Mesodermal cell (in vitro differentiated cells): ENCODE data around the gene RTN4RL1.
A peak's percentile ranks its signal among the peaks of the same experiment; 100 is the strongest.

ENCODE experiments used
- H3K27ac ChIP-seq: 2 replicates; pipeline ENCODE4 v1.7.0; 2013; ENCODE audit warnings: mild to moderate bottlenecking, low read depth, low read length, moderate library complexity; ENCODE audit not compliant: severe bottlenecking
- H3K36me3 ChIP-seq: 2 replicates; pipeline ENCODE4 v1.7.1; 2013; ENCODE audit warnings: mild to moderate bottlenecking, low read length, moderate library complexity; ENCODE audit not compliant: control insufficient read depth, insufficient read depth
- H3K4me1 ChIP-seq: one replicate; pipeline ENCODE4 v1.7.1; 2013; ENCODE audit warnings: mild to moderate bottlenecking, low read length; ENCODE audit not compliant: insufficient read depth, control insufficient read depth, poor library complexity, severe bottlenecking
- H3K4me3 ChIP-seq: 2 replicates; pipeline ENCODE4 v1.7.0; 2013; ENCODE audit warnings: low read length, control low read depth, mild to moderate bottlenecking; ENCODE audit not compliant: insufficient read depth, poor library complexity, severe bottlenecking; ENCODE audit errors: extremely low read depth
- H3K9me3 ChIP-seq: 2 replicates; pipeline ENCODE4 v1.7.1; 2013; ENCODE audit warnings: mild to moderate bottlenecking, low read length, moderate library complexity; ENCODE audit not compliant: control insufficient read depth
- WGBS, 2 experiments: methylation state at CpG; one replicate each; pipeline ENCODE4 v1.1.5; 2013; ENCODE audit warnings: missing lambda C conversion rate in 2 of 2; ENCODE audit not compliant: insufficient coverage in 2 of 2; 5-methylcytosine and 5-hydroxymethylcytosine counted together

The RTN4RL1 gene

GRCh38 chr17:1970843-1971384 is 54.2 kb downstream of the RTN4RL1 start:
- H3K4me3 ChIP-seq = no peak overlapping the region
- H3K9me3 ChIP-seq = no peaks in the 10 kb centered on the region
- H3K27ac ChIP-seq = no peak overlapping the region
- H3K4me1 ChIP-seq = peaks cover 3% of the 10 kb centered on the region
- 93 to 97% methylated on average over 8 to 9 of the region's 12 CpGs for WGBS, 2 experiments
- H3K36me3 ChIP-seq = no peaks in the 10 kb centered on the region

DNA sequence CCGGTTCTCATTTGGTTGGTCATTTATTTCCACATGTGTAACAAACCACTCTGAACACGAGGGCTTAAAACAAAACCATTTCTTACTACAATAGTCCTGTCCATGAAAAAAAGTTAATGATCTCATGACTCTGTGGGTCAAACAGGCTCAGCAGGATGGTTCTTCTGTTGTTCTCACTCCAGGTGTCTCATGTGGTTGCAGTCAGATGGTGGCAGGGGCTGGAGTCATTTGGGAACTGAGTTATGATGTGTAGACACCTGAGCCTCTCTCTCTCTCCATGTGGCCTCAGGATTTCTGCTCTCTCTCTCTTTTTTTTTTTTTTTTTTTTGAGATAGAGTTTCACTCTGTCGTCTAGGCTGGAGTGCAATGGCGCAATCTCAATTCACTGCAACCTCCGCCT is 55.4 kb downstream of the RTN4RL1 start:
- H3K36me3 ChIP-seq = no peaks in the 10 kb centered on the region

GRCh38 chr17:1967213-1967612 is 57.9 kb downstream of the RTN4RL1 start:
- Histone ChIP-seq H3K27ac (no peak overlapping the region), H3K4me1 (peaks cover 9% of the 10 kb centered on the region), H3K9me3 (no peaks in the 10 kb centered on the region), H3K36me3 (no peaks in the 10 kb centered on the region), H3K4me3 (no peak overlapping the region)
- WGBS, 2 experiments = 43 to 51% methylated on average over 10 to 11 of the region's 11 CpGs

More for the DNA sequence above, 55.4 kb downstream of the RTN4RL1 start:
- Histone ChIP-seq H3K27ac (no peak overlapping the region), H3K9me3 (no peaks in the 10 kb centered on the region), H3K4me3 (no peak overlapping the region), H3K4me1 (peaks cover 9% of the 10 kb centered on the region)
- 72 to 79% methylated on average over 3 to 4 of the region's 5 CpGs for WGBS, 2 experiments

GRCh38 chr17:1966274-1967086 is 58.7 kb downstream of the RTN4RL1 start:
- H3K27ac ChIP-seq = no peak overlapping the region
- peaks cover 9% of the 10 kb centered on the region for H3K4me1 ChIP-seq
- H3K36me3 ChIP-seq = no peaks in the 10 kb centered on the region
- WGBS, 2 experiments = 77 to 83% methylated on average over 8 to 9 of the region's 12 CpGs
- no peaks in the 10 kb centered on the region for H3K9me3 ChIP-seq
- no peak overlapping the region for H3K4me3 ChIP-seq

DNA sequence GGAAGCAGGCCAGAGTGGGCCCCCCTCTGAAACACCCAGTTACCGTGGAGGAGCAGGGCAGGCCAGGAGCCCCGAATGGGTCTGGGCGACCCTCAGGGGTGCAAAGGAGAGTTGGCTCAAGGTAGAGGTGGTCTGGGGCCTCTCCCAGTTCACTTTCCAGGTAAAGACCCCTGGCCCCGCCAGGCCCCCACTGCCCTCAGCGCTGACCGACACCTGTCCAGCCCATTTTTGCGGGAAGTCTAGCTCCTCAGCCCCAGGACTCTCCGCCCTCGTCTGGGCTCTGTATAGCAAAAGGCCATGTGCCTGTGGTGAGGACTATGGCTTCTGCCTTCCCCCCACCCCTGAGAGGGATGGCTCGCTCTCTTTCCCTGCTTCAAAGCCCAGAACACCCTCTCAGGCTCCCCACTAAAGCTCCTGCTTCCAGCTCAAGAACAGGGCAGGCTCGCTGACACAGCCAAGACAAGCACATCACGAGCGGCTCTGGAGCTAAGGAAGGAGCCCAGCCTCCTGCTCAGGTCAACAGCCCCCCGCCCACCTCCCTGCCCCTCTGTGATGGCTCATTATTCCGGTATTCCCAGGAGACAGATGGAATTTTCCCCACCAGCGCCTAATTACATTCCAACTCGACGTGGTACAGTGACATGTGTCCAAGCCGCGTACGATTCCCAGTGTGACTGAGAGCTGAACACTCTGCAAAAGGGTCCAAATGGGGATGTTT is 59.4 kb downstream of the RTN4RL1 start:
- Histone ChIP-seq H3K36me3 (no peaks in the 10 kb centered on the region), H3K4me3 (no peak overlapping the region), H3K9me3 (no peaks in the 10 kb centered on the region), H3K4me1 (peaks cover 13% of the 10 kb centered on the region), H3K27ac (peak overlapping the region; percentile 16)
- 83 to 86% methylated on average over 13 to 20 of the region's 21 CpGs for WGBS, 2 experiments

DNA sequence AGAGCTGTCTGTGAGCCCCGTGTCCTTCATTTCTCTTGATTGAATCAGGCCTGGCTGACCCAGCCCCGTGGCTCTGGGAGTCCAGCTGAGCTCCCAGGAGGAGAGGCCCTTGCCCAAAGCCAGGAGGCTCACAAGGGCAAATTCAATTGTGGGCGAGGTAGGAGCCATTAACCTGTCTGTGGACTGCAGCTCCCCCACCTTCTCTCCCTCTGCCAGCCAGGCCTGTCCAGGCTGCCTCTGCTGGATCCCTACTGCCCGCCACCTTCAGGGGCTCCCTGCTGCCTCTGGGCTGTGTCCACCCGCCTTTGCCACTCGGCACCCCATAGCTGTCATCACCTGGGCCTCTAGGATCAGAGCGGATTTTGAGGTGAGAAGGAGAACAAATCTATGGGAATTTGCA is 61.9 kb downstream of the RTN4RL1 start:
- WGBS, 2 experiments = 74 to 86% methylated on average over 2 to 7 of the region's 7 CpGs
- no peak overlapping the region for H3K4me3 ChIP-seq

DNA sequence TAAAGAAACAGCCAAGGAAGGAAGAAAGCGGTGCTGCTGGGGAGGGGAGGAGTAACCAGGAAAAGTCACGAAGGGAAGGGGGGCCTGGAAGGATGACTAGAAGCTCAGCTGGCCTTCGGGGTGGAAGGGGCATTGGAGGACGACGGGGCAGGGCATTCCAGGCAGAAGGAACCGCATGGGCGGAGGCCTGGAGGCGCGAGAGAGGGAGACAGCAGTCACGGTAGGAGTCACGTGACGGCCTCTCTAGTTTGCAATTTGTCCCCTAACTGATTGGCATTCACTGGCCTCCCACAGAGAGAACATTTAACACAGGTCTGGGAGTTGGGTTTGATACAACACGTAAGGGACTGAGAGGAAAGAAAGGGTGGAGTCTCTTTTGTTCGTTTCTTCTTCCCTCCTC is 63.9 kb downstream of the RTN4RL1 start:
- no peaks in the 10 kb centered on the region for H3K36me3 ChIP-seq
- peaks cover 17% of the 10 kb centered on the region for H3K4me1 ChIP-seq
- H3K4me3 ChIP-seq = no peak overlapping the region
- no peak overlapping the region for H3K27ac ChIP-seq
- 32 to 43% methylated on average over 9 of the region's 14 CpGs for WGBS, 2 experiments
- no peaks in the 10 kb centered on the region for H3K9me3 ChIP-seq

More for the DNA sequence above, 61.9 kb downstream of the RTN4RL1 start:
- H3K9me3 ChIP-seq = no peaks in the 10 kb centered on the region
- peaks cover 13% of the 10 kb centered on the region for H3K4me1 ChIP-seq
- no peak overlapping the region for H3K27ac ChIP-seq
- no peaks in the 10 kb centered on the region for H3K36me3 ChIP-seq

DNA sequence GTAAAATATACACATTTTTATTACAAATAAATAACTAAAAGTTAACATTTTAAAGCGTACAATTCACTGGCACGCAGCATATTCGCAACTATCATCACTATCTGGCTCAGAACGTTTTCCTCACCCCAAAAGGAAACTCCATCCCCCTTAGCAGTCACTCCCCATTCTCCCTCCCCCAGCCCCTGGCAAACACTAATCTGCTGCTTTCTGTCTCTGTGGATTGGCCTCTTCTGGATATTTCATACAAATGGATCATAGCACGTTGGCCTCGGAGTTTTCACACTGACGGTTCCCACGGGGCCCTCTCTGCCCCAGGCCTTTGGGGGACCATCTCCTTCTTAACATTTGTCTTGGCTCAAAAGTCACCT is 64.6 kb downstream of the RTN4RL1 start:
- no peaks in the 10 kb centered on the region for H3K36me3 ChIP-seq
- H3K4me1 ChIP-seq = peaks cover 10% of the 10 kb centered on the region
- no peak overlapping the region for H3K27ac ChIP-seq
- 74 to 79% methylated on average over 8 of the region's 8 CpGs for WGBS, 2 experiments
- H3K4me3 ChIP-seq = no peak overlapping the region
- H3K9me3 ChIP-seq = no peaks in the 10 kb centered on the region

DNA sequence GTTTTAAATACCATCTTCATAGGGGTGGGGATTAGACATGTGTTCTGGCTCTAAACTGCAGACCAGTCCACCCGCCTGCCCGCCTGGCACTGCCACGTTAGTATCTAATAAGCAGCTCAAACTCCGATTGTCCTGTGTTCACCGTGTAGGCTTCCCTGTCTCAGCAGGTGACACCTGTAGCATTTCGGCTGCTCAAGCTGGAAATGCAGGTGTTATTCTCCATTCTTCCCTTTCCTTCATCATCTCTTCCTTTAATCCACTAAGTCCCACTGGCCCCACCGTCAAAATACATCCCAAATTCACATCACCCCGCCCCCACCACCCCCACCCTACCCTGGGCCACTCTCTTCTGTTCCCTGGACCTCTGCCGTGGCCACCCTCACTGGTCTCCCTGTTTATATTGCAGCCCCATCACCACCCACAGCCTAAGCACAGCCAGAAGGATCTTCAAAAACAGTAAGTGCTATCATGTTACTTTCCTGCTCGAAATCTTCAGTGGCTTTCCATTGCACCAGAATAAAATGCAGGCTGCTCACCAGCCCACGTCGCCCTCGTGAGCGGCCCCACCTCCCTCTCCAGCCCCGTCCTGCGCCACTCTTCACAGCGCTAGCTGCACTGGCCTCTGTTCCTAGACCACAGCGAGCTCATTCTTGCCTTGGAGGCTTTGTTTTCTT is 65.1 kb downstream of the RTN4RL1 start:
- WGBS, 2 experiments = 75 to 83% methylated on average over 14 to 17 of the region's 18 CpGs
- Histone ChIP-seq H3K4me1 (peaks cover 7% of the 10 kb centered on the region), H3K4me3 (no peak overlapping the region), H3K36me3 (no peaks in the 10 kb centered on the region), H3K9me3 (no peaks in the 10 kb centered on the region), H3K27ac (no peak overlapping the region)

- H3K4me1 ChIP-seq = peaks cover 7% of the 10 kb centered on the region
- H3K27ac ChIP-seq = no peak overlapping the region
- no peaks in the 10 kb centered on the region for H3K9me3 ChIP-seq
- 91 to 92% methylated on average over 11 to 19 of the region's 21 CpGs for WGBS, 2 experiments
- no peaks in the 10 kb centered on the region for H3K36me3 ChIP-seq
- no peak overlapping the region for H3K4me3 ChIP-seq
Measured at GRCh38 chr17:1958134-1958881, 66.8 kb downstream of the RTN4RL1 start.
